GM12873 (cell line): ENCODE measurements around the gene NFIL3.

Experiments used
- TF ChIP-seq, protein P1 (sequence below): IDR thresholded peaks from 2 replicates; pipeline ENCODE4 v1.5.1; 2012; ENCODE audit warnings: low read depth, mild to moderate bottlenecking, moderate library complexity, low read length, control low read depth; ENCODE audit not compliant: insufficient read depth; ENCODE audit errors: missing control alignments

NFIL3 gene

GRCh38 chr9:91371894-91372293 lies 51.7 kb downstream of the NFIL3 start:
- TF ChIP-seq, protein P1, sequence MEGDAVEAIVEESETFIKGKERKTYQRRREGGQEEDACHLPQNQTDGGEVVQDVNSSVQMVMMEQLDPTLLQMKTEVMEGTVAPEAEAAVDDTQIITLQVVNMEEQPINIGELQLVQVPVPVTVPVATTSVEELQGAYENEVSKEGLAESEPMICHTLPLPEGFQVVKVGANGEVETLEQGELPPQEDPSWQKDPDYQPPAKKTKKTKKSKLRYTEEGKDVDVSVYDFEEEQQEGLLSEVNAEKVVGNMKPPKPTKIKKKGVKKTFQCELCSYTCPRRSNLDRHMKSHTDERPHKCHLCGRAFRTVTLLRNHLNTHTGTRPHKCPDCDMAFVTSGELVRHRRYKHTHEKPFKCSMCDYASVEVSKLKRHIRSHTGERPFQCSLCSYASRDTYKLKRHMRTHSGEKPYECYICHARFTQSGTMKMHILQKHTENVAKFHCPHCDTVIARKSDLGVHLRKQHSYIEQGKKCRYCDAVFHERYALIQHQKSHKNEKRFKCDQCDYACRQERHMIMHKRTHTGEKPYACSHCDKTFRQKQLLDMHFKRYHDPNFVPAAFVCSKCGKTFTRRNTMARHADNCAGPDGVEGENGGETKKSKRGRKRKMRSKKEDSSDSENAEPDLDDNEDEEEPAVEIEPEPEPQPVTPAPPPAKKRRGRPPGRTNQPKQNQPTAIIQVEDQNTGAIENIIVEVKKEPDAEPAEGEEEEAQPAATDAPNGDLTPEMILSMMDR: no peak

DNA sequence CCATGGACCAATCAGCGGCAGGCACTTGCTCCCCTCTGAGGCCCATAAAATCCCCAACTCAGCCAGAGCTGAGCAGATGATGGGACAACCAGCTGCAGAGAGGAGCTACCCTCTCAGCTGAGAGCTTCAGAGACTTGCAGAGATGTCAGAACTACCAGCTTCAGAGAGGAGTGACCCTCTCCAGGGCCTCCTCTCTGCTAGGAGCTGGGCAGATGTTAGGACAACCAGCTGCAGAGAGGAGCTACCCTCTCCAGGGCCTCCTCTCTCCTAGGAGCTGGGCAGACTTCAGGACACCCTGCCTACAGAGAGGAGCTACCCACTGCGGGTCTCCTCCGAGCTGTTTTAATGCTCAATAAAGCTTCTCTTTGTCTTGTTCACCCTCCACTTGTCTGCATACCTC lies 58.9 kb downstream of the NFIL3 start:
- TF ChIP-seq, protein P1: no peak

DNA sequence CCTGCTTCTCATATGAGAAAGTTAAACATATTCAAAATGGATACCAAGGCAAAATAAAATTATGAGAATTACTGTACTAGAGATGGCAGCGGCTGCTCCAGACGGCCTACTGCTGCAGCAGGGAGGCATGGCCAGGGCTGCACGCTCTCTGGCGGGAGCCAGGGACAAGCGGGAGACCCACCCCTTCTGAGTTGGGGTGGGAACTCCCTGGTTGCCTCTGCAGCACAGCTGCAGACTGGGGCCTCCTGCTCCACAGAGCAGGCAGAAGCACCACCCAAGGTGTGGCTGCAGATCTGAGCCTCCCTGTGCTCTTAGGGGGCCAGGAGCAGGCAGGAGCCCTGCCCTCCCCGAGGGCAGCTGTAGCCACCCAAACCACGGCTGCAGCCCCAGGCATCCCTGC lies 59.6 kb downstream of the NFIL3 start:
- TF ChIP-seq, protein P1: no peak

DNA sequence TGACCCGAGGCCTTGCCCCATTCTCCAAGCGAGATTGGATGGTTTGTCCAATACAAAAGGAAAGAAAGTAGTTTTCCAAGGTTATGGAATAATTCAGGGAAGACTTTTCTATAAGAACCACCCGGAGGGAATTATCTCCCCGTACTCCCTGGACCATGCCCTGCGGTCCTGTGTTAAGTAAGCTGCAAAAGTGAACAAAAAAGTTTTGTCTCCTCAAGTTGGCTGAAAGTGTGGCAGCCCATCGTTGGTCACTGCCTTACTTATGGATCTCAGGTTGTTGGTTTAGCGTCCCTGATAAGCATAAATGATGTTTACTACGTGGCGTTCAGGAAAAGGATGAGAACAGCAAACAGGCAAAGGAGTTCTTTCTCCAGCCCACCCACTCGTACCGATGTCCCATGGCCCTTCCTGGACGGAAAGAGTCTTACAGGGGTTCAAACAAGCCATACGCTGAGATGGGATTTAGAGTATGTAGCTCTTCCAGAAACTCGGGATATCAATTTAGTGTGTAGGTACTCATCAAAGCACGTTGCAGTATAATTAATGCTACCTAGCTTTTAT lies 61.5 kb downstream of the NFIL3 start:
- TF ChIP-seq, protein P1: no peak

GRCh38 chr9:91361291-91362050 lies 62.2 kb downstream of the NFIL3 start, which contains the start of gene AUH:
AUH (minus strand) TSS chr9:91361918; CDS start chr9:91361889, 29 bp downstream.
- TF ChIP-seq, protein P1: no peak

DNA sequence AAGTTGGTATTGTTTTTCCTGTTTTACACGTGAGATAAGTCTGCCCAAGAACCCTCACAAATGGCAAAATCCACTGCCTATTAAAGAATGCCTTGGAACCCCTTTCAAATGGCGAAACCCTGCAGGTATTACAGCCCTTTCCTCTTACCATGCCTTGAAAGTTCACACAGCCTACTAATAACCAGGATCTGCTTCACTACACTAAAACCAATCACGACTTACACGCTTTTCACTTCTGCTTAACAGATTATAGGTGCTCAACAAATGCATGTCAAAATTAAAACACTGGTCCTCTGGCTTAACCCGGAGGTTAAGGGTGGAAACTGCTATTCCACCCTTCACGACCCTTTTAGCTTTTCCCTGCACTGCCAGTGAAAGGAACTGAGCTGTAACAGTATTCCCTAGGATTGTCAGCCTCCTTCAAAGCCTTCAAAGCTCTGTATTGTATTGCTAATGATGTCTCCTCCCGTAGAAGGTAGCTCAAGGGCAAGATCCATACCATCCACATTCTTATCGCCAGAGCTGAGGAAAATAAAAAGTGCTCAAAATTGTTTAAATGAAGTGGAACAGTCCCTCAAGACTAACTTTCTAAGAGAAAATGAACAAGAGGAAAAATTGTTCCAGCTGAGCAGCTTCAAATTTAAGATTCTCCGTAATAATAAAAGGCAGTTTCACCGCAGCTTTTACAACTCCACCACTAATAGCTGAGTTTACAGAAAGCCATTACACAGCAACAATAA lies 62.9 kb downstream of the NFIL3 start:
- TF ChIP-seq, protein P1: no peak
